ENCODE data around the gene MTARC1. TPM values are rescaled to one million over a fixed set of nuclear protein-coding genes. Genes with fewer than 3 reads are reported as not detected.

Gene MTARC1
- polyA plus RNA-seq, 4 donors: 5.4 to 41.3 (median 14.5) TPM

DNA sequence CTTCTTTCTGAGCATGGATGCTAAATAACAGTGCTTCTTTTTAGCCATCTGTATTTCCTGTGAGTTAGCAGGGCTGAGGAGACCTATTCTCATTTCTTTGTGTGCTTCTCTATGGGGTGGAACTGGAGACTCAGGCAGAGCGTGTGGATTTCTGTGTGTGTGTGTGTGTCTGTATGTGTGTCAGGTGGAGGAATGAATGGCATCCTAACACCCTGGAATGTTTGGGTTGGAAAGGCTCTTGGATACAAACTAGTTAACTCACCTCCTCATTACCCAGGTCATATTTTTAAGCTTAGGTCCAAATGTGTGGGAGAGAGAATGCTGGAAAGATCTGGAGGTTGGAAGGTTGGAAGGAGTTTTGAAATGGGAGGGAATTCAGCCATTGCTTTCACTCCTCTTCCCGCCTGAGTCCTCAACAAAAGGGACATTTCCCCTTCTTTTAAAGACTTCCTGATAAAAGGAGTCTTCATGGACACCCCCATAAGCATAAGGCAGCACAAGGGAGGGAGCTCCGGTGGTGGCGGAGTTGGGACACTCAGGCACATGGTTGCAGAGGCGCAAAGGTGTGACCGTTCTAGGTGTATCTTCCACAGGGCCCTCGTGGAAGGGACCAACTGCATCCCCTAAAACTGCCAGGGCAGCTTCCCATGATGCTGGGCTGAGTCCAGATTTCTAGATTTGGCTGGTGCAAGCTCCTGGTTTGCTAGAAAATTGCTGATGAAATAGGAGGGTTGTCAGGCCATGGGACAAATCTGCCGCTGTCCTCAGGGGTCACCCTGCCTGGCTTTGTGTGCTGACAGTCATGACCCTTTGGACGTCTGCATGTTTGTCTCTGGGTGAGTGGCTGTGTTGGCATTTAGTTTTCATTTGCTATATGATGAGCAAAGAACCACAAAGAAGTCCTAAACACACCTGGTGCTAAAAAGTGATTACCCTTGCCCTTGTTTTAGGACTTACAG is 37.6 kb downstream of the MTARC1 start:
- WGBS, 3 donors: 84 to 88% (median 88%) methylated on average over 9 of the region's 9 CpGs
- H3K4me3 ChIP-seq (ENCODE audit: low read depth in 1 of 3, low read length in 3 of 3): no peak overlapping the region
- FAIRE-seq: no peak

DNA sequence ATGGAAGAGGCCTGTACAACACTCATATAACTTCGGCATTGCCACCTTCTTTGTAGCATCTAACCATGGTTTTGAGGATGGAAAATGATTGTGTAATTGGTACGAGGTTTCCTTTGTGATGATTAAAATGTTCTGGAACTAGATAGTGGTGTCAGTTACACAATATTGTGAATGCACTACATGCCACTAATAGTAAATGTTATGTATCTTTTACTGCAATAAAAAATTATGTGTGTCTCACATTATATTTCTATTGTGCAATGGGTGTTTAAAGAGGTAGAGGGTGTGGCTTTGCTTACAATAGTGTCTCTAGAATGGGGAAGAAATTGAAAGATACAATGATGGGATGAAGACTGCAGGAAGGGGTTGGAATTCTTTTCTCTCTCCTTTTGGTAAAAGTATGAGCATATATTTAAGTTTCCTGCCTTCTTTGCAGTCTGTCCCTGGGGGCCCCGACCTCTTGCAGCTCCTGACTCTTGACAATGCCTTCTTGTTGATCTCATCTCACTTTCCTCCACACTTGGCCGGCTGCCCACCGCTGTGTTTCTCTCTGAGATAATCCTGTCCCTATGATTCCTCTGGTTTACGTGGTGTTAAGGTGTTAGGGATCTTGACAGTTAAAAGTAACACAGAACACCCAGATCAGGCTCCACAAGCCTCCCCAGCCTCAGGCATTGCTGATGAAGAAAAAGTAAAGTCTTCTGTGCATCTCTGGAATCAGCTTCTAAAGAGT is 39.3 kb downstream of the MTARC1 start:
- Histone ChIP-seq H3K4me3 (ENCODE audit: low read depth in 1 of 3, low read length in 3 of 3) (no peak overlapping the region), H3K36me3 (ENCODE audit: control insufficient read depth in 3 of 3, insufficient read depth in 2 of 3, low read depth in 1 of 3, low read length in 3 of 3) (no peaks in the 10 kb centered on the region), H3K9me3 (ENCODE audit: control insufficient read depth in 2 of 2, insufficient read depth in 1 of 2, low read depth in 1 of 2, low read length in 1 of 2) (peaks cover 0 to under 1% of the 10 kb centered on the region in 2 donors), H3K27ac (ENCODE audit: low read depth in 1 of 3, low read length in 2 of 3) (no peak overlapping the region), H3K27me3 (ENCODE audit: control insufficient read depth in 3 of 3, insufficient read depth in 3 of 3, low read length in 3 of 3) (no peaks in the 10 kb centered on the region), H3K4me1 (ENCODE audit: control insufficient read depth in 3 of 3, insufficient read depth in 2 of 3, low read depth in 1 of 3, low read length in 2 of 3) (peaks cover 0 to 8% (median 4%) of the 10 kb centered on the region in 3 donors)
- WGBS, 3 donors: 65 to 85% (median 74%) methylated on average over 6 of the region's 6 CpGs
- DNase-seq (no peak), FAIRE-seq (no peak)

More for the DNA sequence above, 37.6 kb downstream of the MTARC1 start:
- DNase-seq: no peak
- Histone ChIP-seq H3K9me3 (ENCODE audit: control insufficient read depth in 2 of 2, insufficient read depth in 1 of 2, low read depth in 1 of 2, low read length in 1 of 2) (no peaks in the 10 kb centered on the region), H3K27me3 (ENCODE audit: control insufficient read depth in 3 of 3, insufficient read depth in 3 of 3, low read length in 3 of 3) (no peaks in the 10 kb centered on the region), H3K4me1 (ENCODE audit: control insufficient read depth in 3 of 3, insufficient read depth in 2 of 3, low read depth in 1 of 3, low read length in 2 of 3) (peaks cover 0 to 8% (median 4%) of the 10 kb centered on the region in 3 donors), H3K36me3 (ENCODE audit: control insufficient read depth in 3 of 3, insufficient read depth in 2 of 3, low read depth in 1 of 3, low read length in 3 of 3) (no peaks in the 10 kb centered on the region), H3K27ac (ENCODE audit: low read depth in 1 of 3, low read length in 2 of 3) (no peak overlapping the region)

DNA sequence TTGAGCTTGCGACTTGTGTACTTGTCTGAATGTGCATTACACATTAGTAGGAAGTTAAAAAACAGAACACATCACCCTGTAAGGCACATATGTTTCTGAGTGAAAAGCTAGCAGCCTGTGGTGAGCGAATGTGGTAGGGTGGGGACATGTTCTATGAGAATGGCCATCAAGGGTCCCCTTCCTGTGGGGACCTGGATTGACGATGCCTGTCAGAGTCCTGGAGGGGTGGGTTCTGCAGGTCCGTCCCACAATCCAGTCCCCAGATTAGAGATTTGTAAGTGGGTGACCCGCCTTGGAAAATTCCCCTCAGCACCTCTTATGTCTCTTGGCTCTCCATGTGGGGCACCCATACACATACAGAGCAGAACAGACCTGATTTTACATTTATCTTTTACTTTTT is 40.0 kb downstream of the MTARC1 start:
- H3K9me3 ChIP-seq (ENCODE audit: control insufficient read depth in 2 of 2, insufficient read depth in 1 of 2, low read depth in 1 of 2, low read length in 1 of 2): peaks cover 0 to 6% of the 10 kb centered on the region in 2 donors
- H3K27me3 ChIP-seq (ENCODE audit: control insufficient read depth in 3 of 3, insufficient read depth in 3 of 3, low read length in 3 of 3): no peaks in the 10 kb centered on the region
- no peak overlapping the region for H3K4me3 ChIP-seq (ENCODE audit: low read depth in 1 of 3, low read length in 3 of 3)
- no peak overlapping the region for H3K27ac ChIP-seq (ENCODE audit: low read depth in 1 of 3, low read length in 2 of 3)
- FAIRE-seq: no peak
- 86 to 95% (median 94%) methylated on average over 5 of the region's 5 CpGs for WGBS, 3 donors
- DNase-seq: no peak
- H3K36me3 ChIP-seq (ENCODE audit: control insufficient read depth in 3 of 3, insufficient read depth in 2 of 3, low read depth in 1 of 3, low read length in 3 of 3): no peaks in the 10 kb centered on the region
- H3K4me1 ChIP-seq (ENCODE audit: control insufficient read depth in 3 of 3, insufficient read depth in 2 of 3, low read depth in 1 of 3, low read length in 2 of 3): peaks cover 0 to 8% (median 4%) of the 10 kb centered on the region in 3 donors

DNA sequence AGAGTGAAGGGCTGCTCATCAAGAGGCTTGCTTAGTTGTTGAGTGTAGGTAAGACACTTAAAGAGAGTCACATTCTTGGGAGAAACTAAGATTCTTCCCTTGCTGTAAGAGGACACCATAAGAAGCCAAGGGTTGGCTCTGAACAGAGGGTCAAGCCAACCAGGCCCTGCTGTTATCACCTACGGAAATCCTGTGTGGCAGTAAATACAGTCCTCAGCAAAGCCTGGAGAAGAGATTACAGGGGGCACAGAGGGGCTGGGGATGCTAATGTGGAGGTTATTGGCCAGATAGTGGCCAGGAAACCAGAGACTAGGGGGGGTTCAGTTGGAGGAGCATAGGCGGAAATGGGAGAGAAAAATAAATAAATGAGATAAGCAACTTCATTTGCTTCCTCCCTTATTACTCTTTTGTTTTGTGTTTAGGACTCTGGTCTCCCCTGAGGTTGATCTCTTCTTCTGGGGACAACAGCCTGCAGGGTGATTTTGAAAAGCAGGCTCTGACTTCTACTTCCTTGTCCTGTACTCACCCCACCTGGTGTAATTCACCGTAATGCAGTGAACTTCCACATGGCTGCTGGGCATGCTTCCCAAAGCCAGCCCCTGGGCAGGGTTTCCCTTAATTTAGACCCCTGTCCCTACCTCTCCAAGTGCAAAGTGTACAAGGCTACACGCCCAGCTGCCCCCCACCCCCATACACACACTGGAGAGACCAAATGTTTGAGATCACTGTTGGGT is 40.9 kb downstream of the MTARC1 start:
- H3K27ac ChIP-seq (ENCODE audit: low read depth in 1 of 3, low read length in 2 of 3): peak overlapping the region in 1 of 3 donors; percentile 42
- H3K4me1 ChIP-seq (ENCODE audit: control insufficient read depth in 3 of 3, insufficient read depth in 2 of 3, low read depth in 1 of 3, low read length in 2 of 3): peaks cover 0 to 8% (median 4%) of the 10 kb centered on the region in 3 donors
- no peaks in the 10 kb centered on the region for H3K36me3 ChIP-seq (ENCODE audit: control insufficient read depth in 3 of 3, insufficient read depth in 2 of 3, low read depth in 1 of 3, low read length in 3 of 3)
- no peaks in the 10 kb centered on the region for H3K27me3 ChIP-seq (ENCODE audit: control insufficient read depth in 3 of 3, insufficient read depth in 3 of 3, low read length in 3 of 3)
- FAIRE-seq (no peak), DNase-seq (peak in 1 of 2 donors; percentile 5)
- WGBS, 3 donors: 25 to 58% (median 34%) methylated on average over 4 of the region's 4 CpGs
- no peak overlapping the region for H3K4me3 ChIP-seq (ENCODE audit: low read depth in 1 of 3, low read length in 3 of 3)
- peaks cover 0 to 6% of the 10 kb centered on the region in 2 donors for H3K9me3 ChIP-seq (ENCODE audit: control insufficient read depth in 2 of 2, insufficient read depth in 1 of 2, low read depth in 1 of 2, low read length in 1 of 2)

DNA sequence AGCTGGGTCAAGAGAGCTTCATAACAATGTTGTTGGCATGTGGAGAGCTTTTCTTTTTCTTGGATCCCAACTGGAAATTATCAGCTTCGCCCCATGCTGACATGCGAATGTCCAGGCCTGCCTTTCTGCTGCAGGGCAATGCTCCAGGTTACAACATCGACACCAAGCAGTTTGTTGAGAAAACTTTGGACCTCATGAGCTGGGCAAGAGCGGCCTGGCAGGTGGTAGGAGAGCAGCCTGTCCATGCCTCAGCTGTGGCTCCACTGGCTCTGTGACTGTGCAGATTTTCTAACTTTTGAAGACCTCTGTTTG is 41.4 kb downstream of the MTARC1 start:
- H3K27ac ChIP-seq (ENCODE audit: low read depth in 1 of 3, low read length in 2 of 3): no peak overlapping the region
- H3K4me1 ChIP-seq (ENCODE audit: control insufficient read depth in 3 of 3, insufficient read depth in 2 of 3, low read depth in 1 of 3, low read length in 2 of 3): peaks cover 0 to 8% (median 4%) of the 10 kb centered on the region in 3 donors
- no peak overlapping the region for H3K4me3 ChIP-seq (ENCODE audit: low read depth in 1 of 3, low read length in 3 of 3)
- no peak for FAIRE-seq
- H3K36me3 ChIP-seq (ENCODE audit: control insufficient read depth in 3 of 3, insufficient read depth in 2 of 3, low read depth in 1 of 3, low read length in 3 of 3): no peaks in the 10 kb centered on the region
- H3K9me3 ChIP-seq (ENCODE audit: control insufficient read depth in 2 of 2, insufficient read depth in 1 of 2, low read depth in 1 of 2, low read length in 1 of 2): peaks cover 0 to 6% of the 10 kb centered on the region in 2 donors
- no peaks in the 10 kb centered on the region for H3K27me3 ChIP-seq (ENCODE audit: control insufficient read depth in 3 of 3, insufficient read depth in 3 of 3, low read length in 3 of 3)
- WGBS, 3 donors: 41 to 69% (median 68%) methylated on average over 4 of the region's 4 CpGs
- DNase-seq: peak; percentile 16 to 49

GRCh38 chr1:220828950-220829586 is 42.4 kb downstream of the MTARC1 start:
- Histone ChIP-seq H3K27me3 (ENCODE audit: control insufficient read depth in 3 of 3, insufficient read depth in 3 of 3, low read length in 3 of 3) (no peaks in the 10 kb centered on the region), H3K4me1 (ENCODE audit: control insufficient read depth in 3 of 3, insufficient read depth in 2 of 3, low read depth in 1 of 3, low read length in 2 of 3) (peaks cover 0 to 8% (median 4%) of the 10 kb centered on the region in 3 donors), H3K36me3 (ENCODE audit: control insufficient read depth in 3 of 3, insufficient read depth in 2 of 3, low read depth in 1 of 3, low read length in 3 of 3) (no peaks in the 10 kb centered on the region), H3K27ac (ENCODE audit: low read depth in 1 of 3, low read length in 2 of 3) (no peak overlapping the region), H3K9me3 (ENCODE audit: control insufficient read depth in 2 of 2, insufficient read depth in 1 of 2, low read depth in 1 of 2, low read length in 1 of 2) (peaks cover 0 to 6% of the 10 kb centered on the region in 2 donors), H3K4me3 (ENCODE audit: low read depth in 1 of 3, low read length in 3 of 3) (no peak overlapping the region)
- WGBS, 3 donors: 78 to 93% (median 80%) methylated on average over 4 of the region's 4 CpGs
- FAIRE-seq: no peak
- DNase-seq: no peak

DNA sequence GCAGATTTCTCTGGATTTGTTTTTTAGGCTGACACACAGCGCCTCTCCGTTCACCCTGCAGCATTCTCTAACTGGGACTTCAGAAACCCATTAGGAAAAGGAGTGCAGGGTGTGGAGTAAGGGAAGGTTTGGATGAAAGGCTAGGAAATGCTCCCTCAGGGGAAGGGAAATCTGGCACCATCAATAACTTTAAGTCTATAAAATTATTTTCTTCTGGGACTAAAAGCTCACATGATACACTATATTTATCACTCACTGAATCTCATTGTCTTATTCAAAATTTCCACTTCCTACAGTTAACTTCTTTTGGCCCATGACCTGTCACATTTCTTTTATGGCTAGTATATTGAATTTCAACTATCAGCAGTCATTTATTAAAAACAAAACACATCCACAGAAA is 46.7 kb downstream of the MTARC1 start:
- Histone ChIP-seq H3K4me3 (ENCODE audit: low read depth in 1 of 3, low read length in 3 of 3) (no peak overlapping the region), H3K36me3 (ENCODE audit: control insufficient read depth in 3 of 3, insufficient read depth in 2 of 3, low read depth in 1 of 3, low read length in 3 of 3) (no peaks in the 10 kb centered on the region), H3K27ac (ENCODE audit: low read depth in 1 of 3, low read length in 2 of 3) (no peak overlapping the region), H3K9me3 (ENCODE audit: control insufficient read depth in 2 of 2, insufficient read depth in 1 of 2, low read depth in 1 of 2, low read length in 1 of 2) (peaks cover 0 to 6% of the 10 kb centered on the region in 2 donors), H3K4me1 (ENCODE audit: control insufficient read depth in 3 of 3, insufficient read depth in 2 of 3, low read depth in 1 of 3, low read length in 2 of 3) (no peaks in the 10 kb centered on the region), H3K27me3 (ENCODE audit: control insufficient read depth in 3 of 3, insufficient read depth in 3 of 3, low read length in 3 of 3) (no peaks in the 10 kb centered on the region)
- 79 to 95% (median 86%) methylated on average over 2 of the region's 2 CpGs for WGBS, 3 donors
- FAIRE-seq (no peak), DNase-seq (no peak)
